IPS DF 6.9 (cell line): ENCODE measurements around the gene ADAMTSL3.

Experiments
- DNase-seq: peaks from one replicate; pipeline ENCODE4 v3.0.0-alpha.2; 2013; ENCODE audit warnings: low read depth, low spot score
- H3K27ac ChIP-seq: one replicate; pipeline ENCODE4 v1.5.1; 2013; ENCODE audit warnings: low read length, control low read depth
- H3K27me3 ChIP-seq: 2 replicates; pipeline ENCODE4 v1.6.1; 2013; ENCODE audit warnings: mild to moderate bottlenecking, low read length; ENCODE audit not compliant: control insufficient read depth, insufficient read depth
- H3K36me3 ChIP-seq: 2 replicates; pipeline ENCODE4 v1.6.1; 2013; ENCODE audit warnings: low read length; ENCODE audit not compliant: control insufficient read depth, insufficient read depth
- H3K4me1 ChIP-seq: 2 replicates; pipeline ENCODE4 v1.6.1; 2013; ENCODE audit warnings: low read length; ENCODE audit not compliant: control insufficient read depth, insufficient read depth
- H3K4me3 ChIP-seq: 2 replicates; pipeline ENCODE4 v1.5.1; 2013; ENCODE audit warnings: mild to moderate bottlenecking, low read length
- H3K9me3 ChIP-seq: 2 replicates; pipeline ENCODE4 v1.6.1; 2013; ENCODE audit warnings: low read length, inconsistent platforms; ENCODE audit not compliant: control insufficient read depth, insufficient read depth
- WGBS: extraction: QIAGEN DNeasy Blood & Tissue Kit; methylation state at CpG from one replicate; pipeline ENCODE4 v1.1.7; 2013; ENCODE audit warnings: mixed read lengths, missing lambda C conversion rate; ENCODE audit not compliant: insufficient read length, insufficient coverage; 5-methylcytosine and 5-hydroxymethylcytosine counted together

ADAMTSL3 gene

GRCh38 chr15:83929619-83930018 lies 275.7 kb downstream of the ADAMTSL3 start:
- Histone ChIP-seq H3K9me3 (no peaks in the 10 kb centered on the region; the same call in none of the 2 replicates), H3K27me3 (no peaks in the 10 kb centered on the region), H3K4me3 (no peak overlapping the region), H3K4me1 (no peaks in the 10 kb centered on the region), H3K27ac (no peak overlapping the region), H3K36me3 (no peaks in the 10 kb centered on the region)
- no peak for DNase-seq
- WGBS = no CpG with 5 or more reads among the region's 1 CpG

- Histone ChIP-seq H3K36me3 (no peaks in the 10 kb centered on the region), H3K9me3 (no peaks in the 10 kb centered on the region; the same call in none of the 2 replicates), H3K27ac (no peak overlapping the region), H3K27me3 (no peaks in the 10 kb centered on the region), H3K4me1 (no peaks in the 10 kb centered on the region), H3K4me3 (no peak overlapping the region)
- no peak for DNase-seq
These were observed 276.7 kb downstream of the ADAMTSL3 start for GRCh38 chr15:83930392-83931212.

- no peak overlapping the region for H3K27ac ChIP-seq
- no peaks in the 10 kb centered on the region for H3K4me1 ChIP-seq
- no peak for DNase-seq
- no peak overlapping the region for H3K4me3 ChIP-seq
- H3K27me3 ChIP-seq = no peaks in the 10 kb centered on the region
- H3K9me3 ChIP-seq = no peaks in the 10 kb centered on the region; the same call in none of the 2 replicates
- no CpG with 5 or more reads among the region's 1 CpG for WGBS
- no peaks in the 10 kb centered on the region for H3K36me3 ChIP-seq
These were observed 281.9 kb downstream of the ADAMTSL3 start for GRCh38 chr15:83935774-83936173.

DNA sequence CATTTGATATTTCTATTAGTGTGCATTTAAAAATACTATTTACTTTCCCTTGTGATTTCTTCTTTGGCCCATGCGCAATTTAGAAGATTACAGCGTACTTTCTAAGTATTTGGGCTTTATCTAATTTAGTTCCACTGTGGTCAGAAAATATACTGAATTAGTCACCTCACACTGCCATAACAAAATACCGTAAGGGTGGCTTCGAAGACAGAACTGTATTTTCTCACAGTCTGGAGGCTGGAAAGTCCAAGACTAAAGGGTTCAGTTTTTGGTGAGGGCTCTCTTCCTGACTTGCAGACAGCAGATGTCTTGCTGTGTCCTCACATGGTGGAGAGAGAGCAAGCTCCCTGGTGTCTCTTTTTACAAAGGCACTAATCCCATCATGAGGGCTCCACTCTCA lies 286.2 kb downstream of the ADAMTSL3 start:
- Histone ChIP-seq H3K4me1 (no peaks in the 10 kb centered on the region), H3K27me3 (no peaks in the 10 kb centered on the region), H3K4me3 (no peak overlapping the region), H3K9me3 (no peaks in the 10 kb centered on the region), H3K27ac (no peak overlapping the region), H3K36me3 (no peaks in the 10 kb centered on the region)
- no CpG with 5 or more reads among the region's 4 CpGs for WGBS
- no peak for DNase-seq

DNA sequence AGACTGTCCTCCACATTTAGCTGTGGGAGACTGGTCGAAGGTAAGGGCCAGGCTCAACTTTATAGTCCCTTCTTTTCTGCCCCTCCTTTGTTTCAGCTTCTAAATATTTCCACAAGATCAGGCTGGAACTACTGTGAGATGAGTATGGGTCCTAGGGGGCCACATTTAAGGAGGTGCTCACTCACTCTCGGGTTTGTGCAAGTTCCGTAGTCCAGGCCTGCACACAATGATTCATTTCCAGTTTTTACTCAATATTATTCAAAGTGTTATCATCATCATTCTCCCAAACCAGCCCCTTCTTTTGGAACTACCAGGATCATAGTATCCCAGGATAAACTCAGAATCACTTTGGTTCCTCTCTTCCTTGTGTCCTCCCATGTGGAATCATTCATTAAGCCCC lies 289.1 kb downstream of the ADAMTSL3 start:
- Histone ChIP-seq H3K9me3 (no peaks in the 10 kb centered on the region), H3K4me3 (no peak overlapping the region), H3K27me3 (no peaks in the 10 kb centered on the region), H3K4me1 (no peaks in the 10 kb centered on the region), H3K36me3 (no peaks in the 10 kb centered on the region), H3K27ac (no peak overlapping the region)
- no peak for DNase-seq
- no CpG with 5 or more reads among the region's 3 CpGs for WGBS

DNA sequence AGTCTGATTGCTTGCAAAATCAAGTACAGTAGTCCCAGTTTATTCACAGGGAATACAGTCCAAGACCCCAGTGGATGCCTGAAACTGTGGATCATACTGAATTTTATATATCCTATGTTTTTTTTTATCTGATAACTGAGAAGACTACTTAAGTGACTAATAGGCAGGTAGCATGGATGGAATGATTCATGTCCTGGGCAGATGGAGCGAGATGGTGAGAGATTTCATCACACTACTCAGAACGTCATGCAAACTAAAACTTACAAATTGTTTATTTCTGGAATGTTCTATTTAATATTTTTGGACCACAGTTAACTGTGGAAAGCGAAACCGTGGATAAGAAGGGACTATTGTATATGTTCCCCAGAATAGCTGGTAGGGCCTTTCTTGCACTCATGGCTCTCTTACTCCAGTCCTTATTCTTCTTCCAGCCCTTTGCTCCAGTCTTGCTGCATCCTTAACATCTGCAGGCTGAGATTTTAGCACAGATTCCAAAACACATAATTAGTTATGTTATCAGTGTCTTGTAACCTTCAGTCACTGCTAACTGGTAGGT lies 290.0 kb downstream of the ADAMTSL3 start:
- H3K36me3 ChIP-seq = no peaks in the 10 kb centered on the region
- no peaks in the 10 kb centered on the region for H3K27me3 ChIP-seq
- DNase-seq = no peak
- no CpG with 5 or more reads among the region's 4 CpGs for WGBS
- no peaks in the 10 kb centered on the region for H3K4me1 ChIP-seq
- H3K27ac ChIP-seq = no peak overlapping the region
- no peaks in the 10 kb centered on the region for H3K9me3 ChIP-seq
- H3K4me3 ChIP-seq = no peak overlapping the region

DNA sequence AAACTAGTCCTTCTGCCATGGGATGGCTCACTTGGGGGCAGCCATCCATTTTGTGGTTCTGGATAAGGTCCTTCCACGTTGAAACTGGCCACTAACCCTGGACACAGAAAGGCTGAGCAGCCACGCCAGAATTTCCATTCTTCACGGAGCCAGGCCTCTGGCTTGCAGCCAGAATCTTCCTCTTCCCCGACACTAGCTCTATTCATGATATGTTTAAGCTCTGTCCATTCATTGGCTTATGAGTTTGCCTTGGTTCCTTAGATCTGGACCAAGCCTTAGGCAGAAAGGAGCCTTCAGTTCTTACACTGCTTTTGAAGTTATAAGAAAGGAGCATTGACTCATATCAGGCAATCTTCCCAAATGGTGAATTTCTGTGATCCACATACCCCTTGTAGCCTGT lies 293.2 kb downstream of the ADAMTSL3 start:
- H3K27ac ChIP-seq = no peak overlapping the region
- H3K27me3 ChIP-seq = no peaks in the 10 kb centered on the region
- no CpG with 5 or more reads among the region's 4 CpGs for WGBS
- H3K36me3 ChIP-seq = no peaks in the 10 kb centered on the region
- no peak for DNase-seq
- H3K9me3 ChIP-seq = no peaks in the 10 kb centered on the region
- no peaks in the 10 kb centered on the region for H3K4me1 ChIP-seq
- H3K4me3 ChIP-seq = no peak overlapping the region

DNA sequence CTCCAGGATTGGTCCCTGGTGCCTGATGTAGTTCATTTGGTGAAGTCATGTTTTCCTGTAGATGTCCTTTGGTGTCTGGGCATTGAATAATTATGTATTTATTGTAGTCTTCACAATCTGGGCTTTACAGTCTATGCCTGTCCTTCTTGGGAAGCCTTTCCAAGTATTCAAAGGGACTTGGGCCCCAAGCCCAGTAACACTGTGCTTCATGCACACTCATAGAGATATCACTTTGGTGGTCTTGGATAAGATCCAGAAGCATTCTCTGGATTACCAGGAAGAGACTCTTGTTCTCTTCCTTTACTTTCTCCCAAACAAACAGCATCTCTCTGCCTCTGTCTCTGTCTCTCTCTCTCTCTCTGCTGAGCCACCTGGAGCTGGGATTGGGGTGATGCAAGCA lies 300.6 kb downstream of the ADAMTSL3 start:
- no peaks in the 10 kb centered on the region for H3K36me3 ChIP-seq
- H3K4me1 ChIP-seq = no peaks in the 10 kb centered on the region
- H3K9me3 ChIP-seq = no peaks in the 10 kb centered on the region
- H3K27ac ChIP-seq = no peak overlapping the region
- no peaks in the 10 kb centered on the region for H3K27me3 ChIP-seq
- DNase-seq = no peak
- H3K4me3 ChIP-seq = no peak overlapping the region

DNA sequence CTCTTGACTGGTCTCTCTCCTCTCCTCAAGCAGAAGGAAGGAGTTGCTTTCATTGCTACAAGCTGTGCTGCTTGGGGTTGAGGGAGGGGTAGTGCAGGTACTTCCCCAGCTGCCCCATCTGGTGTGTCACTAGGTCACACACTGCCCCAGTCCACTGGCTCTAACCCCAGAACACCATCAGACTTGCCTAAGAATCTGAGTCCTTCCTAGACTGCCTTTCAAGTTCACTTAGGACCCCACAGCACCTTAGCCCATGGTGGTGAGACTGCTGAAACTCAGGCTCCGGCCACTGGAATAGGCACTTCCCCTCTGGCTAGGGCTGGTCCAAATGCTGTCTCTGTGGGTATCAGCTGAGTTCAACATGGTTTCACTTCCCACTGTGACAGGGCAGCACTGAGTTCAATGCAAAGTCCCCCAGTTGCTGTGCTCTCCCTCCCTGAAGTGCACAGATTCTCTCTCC lies 301.9 kb downstream of the ADAMTSL3 start:
- no peak for DNase-seq
- WGBS = no CpG with 5 or more reads among the region's 1 CpG
- H3K4me1 ChIP-seq = no peaks in the 10 kb centered on the region
- no peaks in the 10 kb centered on the region for H3K36me3 ChIP-seq
- H3K27ac ChIP-seq = no peak overlapping the region
- no peaks in the 10 kb centered on the region for H3K9me3 ChIP-seq
- H3K4me3 ChIP-seq = no peak overlapping the region
- no peaks in the 10 kb centered on the region for H3K27me3 ChIP-seq

DNA sequence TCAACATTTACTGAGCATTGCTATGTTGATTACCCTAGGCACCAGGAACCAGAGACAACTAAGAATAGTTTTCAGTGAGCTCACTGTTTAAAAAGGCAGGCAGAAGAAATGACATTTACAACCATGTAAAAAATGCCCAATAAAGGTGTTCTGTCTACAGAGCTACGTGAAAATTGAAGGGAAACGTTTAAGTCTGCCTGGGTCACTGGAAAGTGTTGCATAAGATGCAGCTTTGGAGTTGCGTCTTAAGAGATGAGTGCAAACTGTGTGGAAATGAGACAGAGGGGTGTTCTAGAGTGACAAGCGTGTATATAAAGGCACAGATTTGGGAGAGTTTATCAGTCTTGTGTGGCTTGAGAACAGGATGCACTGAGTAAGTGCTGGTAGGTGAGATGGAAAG lies 303.0 kb downstream of the ADAMTSL3 start:
- no peak for DNase-seq
- H3K4me3 ChIP-seq = no peak overlapping the region
- no CpG with 5 or more reads among the region's 4 CpGs for WGBS

DNA sequence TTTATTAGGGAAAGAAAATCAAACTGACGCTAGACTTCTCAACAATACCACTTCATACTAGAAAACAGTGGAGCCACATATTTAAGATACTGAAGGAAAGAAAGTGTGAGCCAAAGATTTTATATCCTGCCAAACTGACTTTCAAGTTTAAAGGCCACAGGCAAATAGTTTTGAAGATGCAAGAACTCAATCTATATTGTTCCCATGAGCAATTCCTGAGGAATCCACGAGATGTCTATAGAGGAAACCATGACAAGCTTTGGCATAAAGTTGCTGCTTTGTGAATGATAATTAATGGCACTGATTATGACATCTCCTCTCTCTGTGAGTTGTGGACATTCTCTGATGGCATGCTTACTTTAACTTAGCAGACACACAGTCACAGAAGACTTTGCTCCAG lies 305.6 kb downstream of the ADAMTSL3 start:
- Histone ChIP-seq H3K27me3 (no peaks in the 10 kb centered on the region), H3K4me3 (no peak overlapping the region), H3K4me1 (no peaks in the 10 kb centered on the region), H3K36me3 (no peaks in the 10 kb centered on the region), H3K9me3 (no peaks in the 10 kb centered on the region), H3K27ac (no peak overlapping the region)
- DNase-seq = no peak
- no CpG with 5 or more reads among the region's 2 CpGs for WGBS

More for the DNA sequence above, 303.0 kb downstream of the ADAMTSL3 start:
- Histone ChIP-seq H3K9me3 (no peaks in the 10 kb centered on the region), H3K36me3 (no peaks in the 10 kb centered on the region), H3K4me1 (no peaks in the 10 kb centered on the region), H3K27me3 (no peaks in the 10 kb centered on the region), H3K27ac (no peak overlapping the region)
